Measurements from ENCODE around the gene ZRANB3. TPM values are rescaled to one million over a fixed set of nuclear protein-coding genes. Genes with fewer than 3 reads are reported as not detected.

Gene ZRANB3
- total and polyA plus RNA-seq, 10 of the 15 experiments (the other 5 are each of a cell fraction or from before 2014, with no cell fraction given): 5.6 to 11.4 (median 9.9) TPM

- TF ChIP-seq, protein P1, sequence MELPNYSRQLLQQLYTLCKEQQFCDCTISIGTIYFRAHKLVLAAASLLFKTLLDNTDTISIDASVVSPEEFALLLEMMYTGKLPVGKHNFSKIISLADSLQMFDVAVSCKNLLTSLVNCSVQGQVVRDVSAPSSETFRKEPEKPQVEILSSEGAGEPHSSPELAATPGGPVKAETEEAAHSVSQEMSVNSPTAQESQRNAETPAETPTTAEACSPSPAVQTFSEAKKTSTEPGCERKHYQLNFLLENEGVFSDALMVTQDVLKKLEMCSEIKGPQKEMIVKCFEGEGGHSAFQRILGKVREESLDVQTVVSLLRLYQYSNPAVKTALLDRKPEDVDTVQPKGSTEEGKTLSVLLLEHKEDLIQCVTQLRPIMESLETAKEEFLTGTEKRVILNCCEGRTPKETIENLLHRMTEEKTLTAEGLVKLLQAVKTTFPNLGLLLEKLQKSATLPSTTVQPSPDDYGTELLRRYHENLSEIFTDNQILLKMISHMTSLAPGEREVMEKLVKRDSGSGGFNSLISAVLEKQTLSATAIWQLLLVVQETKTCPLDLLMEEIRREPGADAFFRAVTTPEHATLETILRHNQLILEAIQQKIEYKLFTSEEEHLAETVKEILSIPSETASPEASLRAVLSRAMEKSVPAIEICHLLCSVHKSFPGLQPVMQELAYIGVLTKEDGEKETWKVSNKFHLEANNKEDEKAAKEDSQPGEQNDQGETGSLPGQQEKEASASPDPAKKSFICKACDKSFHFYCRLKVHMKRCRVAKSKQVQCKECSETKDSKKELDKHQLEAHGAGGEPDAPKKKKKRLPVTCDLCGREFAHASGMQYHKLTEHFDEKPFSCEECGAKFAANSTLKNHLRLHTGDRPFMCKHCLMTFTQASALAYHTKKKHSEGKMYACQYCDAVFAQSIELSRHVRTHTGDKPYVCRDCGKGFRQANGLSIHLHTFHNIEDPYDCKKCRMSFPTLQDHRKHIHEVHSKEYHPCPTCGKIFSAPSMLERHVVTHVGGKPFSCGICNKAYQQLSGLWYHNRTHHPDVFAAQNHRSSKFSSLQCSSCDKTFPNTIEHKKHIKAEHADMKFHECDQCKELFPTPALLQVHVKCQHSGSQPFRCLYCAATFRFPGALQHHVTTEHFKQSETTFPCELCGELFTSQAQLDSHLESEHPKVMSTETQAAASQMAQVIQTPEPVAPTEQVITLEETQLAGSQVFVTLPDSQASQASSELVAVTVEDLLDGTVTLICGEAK (IDR thresholded peaks at IDR 0.05; ENCODE audit: borderline replicate concordance): no peak
- TF ChIP-seq YY1 (IDR thresholded peaks at IDR 0.05; ENCODE audit: low read depth, low read length) (no peak), ETV6 (conservative IDR thresholded peaks at IDR 0.05 in 1 of 2, IDR thresholded peaks at IDR 0.05 in 1 of 2; ENCODE audit: borderline replicate concordance in 1 of 2, low read depth in 1 of 2) (no peak), RELA (IDR thresholded peaks at IDR 0.05; ENCODE audit: borderline replicate concordance, partially characterized antibody) (no peak), SMAD5 (IDR thresholded peaks at IDR 0.05; ENCODE audit: low read depth) (no peak), RCOR1 (conservative IDR thresholded peaks at IDR 0.05; ENCODE audit: low read depth, low read length) (no peak), CREM (IDR thresholded peaks at IDR 0.05; ENCODE audit: low read depth) (no peak), SUZ12 (IDR thresholded peaks at IDR 0.05; ENCODE audit: unreplicated experiment) (no peak), ZNF274 (IDR thresholded peaks at IDR 0.05; ENCODE audit: insufficient read depth, insufficient read length) (no peak), IKZF2 (IDR thresholded peaks at IDR 0.05) (no peak), SIN3A (IDR thresholded peaks at IDR 0.05; ENCODE audit: low read depth, low read length) (no peak)
- TF ChIP-seq, protein P2, sequence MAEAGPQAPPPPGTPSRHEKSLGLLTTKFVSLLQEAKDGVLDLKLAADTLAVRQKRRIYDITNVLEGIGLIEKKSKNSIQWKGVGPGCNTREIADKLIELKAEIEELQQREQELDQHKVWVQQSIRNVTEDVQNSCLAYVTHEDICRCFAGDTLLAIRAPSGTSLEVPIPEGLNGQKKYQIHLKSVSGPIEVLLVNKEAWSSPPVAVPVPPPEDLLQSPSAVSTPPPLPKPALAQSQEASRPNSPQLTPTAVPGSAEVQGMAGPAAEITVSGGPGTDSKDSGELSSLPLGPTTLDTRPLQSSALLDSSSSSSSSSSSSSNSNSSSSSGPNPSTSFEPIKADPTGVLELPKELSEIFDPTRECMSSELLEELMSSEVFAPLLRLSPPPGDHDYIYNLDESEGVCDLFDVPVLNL (IDR thresholded peaks at IDR 0.05; ENCODE audit: low read depth, low read length): no peak
Observed at GRCh38 chr2:135099802-135100483, 431.1 kb downstream of the ZRANB3 start (continued).

Measured in GM12878 (cell line).